ENCODE results near the gene LRRC8A. TPM values are rescaled to one million over a fixed set of nuclear protein-coding genes. Genes with fewer than 3 reads are reported as not detected.
A peak's percentile ranks its signal among the peaks of the same experiment; 100 is the strongest.

Gene LRRC8A
- polyA plus RNA-seq, 1 donor (not counting 4 experiments of a cell fraction or from before 2014, with no cell fraction given), result 88.3 TPM

DNA sequence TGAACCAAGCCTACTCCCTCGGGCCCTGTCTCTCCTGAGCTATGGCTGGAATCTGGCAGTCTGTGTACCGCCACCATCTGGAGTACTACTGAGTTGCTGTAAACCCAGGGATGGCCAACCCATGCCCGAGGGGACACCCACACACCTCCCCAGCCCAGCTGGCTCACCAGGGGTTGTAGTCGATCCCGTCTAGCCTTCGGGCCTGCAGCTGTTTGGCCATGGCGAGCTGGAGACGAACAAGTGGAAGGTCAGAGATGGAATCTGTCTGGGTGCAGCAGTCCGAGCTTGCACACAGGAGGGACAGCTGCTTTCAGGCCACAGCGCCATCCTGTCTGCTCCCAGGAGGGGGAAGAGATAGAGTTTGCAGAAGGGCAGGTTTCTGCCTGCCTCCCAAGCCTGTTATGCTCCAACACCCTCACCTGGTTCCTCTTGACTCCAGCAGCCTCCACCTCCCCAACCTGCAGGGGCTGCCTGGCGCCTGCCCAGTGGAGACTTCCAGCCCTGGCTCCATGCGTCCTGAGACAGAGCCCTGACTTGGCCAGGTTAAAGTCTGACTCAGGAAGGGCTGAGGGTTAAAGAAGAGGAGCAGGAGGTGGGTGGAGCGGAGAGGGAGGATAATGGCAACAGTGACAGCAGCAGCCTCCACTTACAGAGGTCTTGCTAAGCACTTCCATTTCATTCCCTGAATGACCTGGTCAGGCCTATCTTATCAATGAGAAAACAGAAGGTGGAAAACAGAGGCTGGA is 36.6 kb upstream of the LRRC8A start:
- Histone ChIP-seq H4K20me1 (ENCODE audit: control insufficient read depth, extremely low read depth, insufficient read depth, low read length) (peaks cover 4% of the 10 kb centered on the region), H2AFZ (ENCODE audit: control insufficient read depth, low read length) (peak overlapping the region; percentile 12), H3K9ac (ENCODE audit: control insufficient read depth, extremely low read depth, insufficient read depth, low read length) (no peak overlapping the region), H3K4me2 (ENCODE audit: control insufficient read depth, extremely low read depth, insufficient read depth, low read depth, low read length) (peak overlapping the region; percentile 65), H3K79me2 (ENCODE audit: control insufficient read depth, insufficient read depth, low read length) (no peaks in the 10 kb centered on the region), H3K36me3 (ENCODE audit: control insufficient read depth in 2 of 2, extremely low read depth in 1 of 2, insufficient read depth in 2 of 2, low read length in 2 of 2) (peaks cover 0 to 3% of the 10 kb centered on the region in 2 experiments), H3K27me3 (ENCODE audit: control insufficient read depth, extremely low read depth, insufficient read depth, low read length) (no peaks in the 10 kb centered on the region), H3K9me3 (ENCODE audit: control insufficient read depth, low read depth, low read length) (no peaks in the 10 kb centered on the region), H3K9me1 (ENCODE audit: control insufficient read depth, extremely low read depth, insufficient read depth, low read length) (peaks cover 5% of the 10 kb centered on the region), H3K27ac (ENCODE audit: control insufficient read depth, insufficient read depth, low read length) (no peak overlapping the region), H3K4me3 (ENCODE audit: control insufficient read depth in 2 of 3, extremely low read depth in 1 of 3, insufficient read depth in 2 of 3, low read depth in 1 of 3, low read length in 3 of 3) (peak overlapping the region in 1 of 3 experiments; percentile 8), H3K4me1 (ENCODE audit: control insufficient read depth, extremely low read depth, insufficient read depth, low read length) (peaks cover 18% of the 10 kb centered on the region)
- no peak for DNase-seq (ENCODE audit: low read depth, low spot score)
- FAIRE-seq, result no peak
- TF ChIP-seq, protein P1, sequence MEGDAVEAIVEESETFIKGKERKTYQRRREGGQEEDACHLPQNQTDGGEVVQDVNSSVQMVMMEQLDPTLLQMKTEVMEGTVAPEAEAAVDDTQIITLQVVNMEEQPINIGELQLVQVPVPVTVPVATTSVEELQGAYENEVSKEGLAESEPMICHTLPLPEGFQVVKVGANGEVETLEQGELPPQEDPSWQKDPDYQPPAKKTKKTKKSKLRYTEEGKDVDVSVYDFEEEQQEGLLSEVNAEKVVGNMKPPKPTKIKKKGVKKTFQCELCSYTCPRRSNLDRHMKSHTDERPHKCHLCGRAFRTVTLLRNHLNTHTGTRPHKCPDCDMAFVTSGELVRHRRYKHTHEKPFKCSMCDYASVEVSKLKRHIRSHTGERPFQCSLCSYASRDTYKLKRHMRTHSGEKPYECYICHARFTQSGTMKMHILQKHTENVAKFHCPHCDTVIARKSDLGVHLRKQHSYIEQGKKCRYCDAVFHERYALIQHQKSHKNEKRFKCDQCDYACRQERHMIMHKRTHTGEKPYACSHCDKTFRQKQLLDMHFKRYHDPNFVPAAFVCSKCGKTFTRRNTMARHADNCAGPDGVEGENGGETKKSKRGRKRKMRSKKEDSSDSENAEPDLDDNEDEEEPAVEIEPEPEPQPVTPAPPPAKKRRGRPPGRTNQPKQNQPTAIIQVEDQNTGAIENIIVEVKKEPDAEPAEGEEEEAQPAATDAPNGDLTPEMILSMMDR (optimal IDR thresholded peaks at IDR 0.05 in 1 of 3, IDR thresholded peaks at IDR 0.05 in 1 of 3, conservative IDR thresholded peaks at IDR 0.05 in 1 of 3; ENCODE audit: extremely low read depth in 1 of 3, insufficient read depth in 2 of 3, low read length in 3 of 3), result peak; percentile 70 to 82 (median 70)
- TF ChIP-seq EZH2 (IDR thresholded peaks at IDR 0.05; ENCODE audit: low read length), result no peak
- dilution Hi-C loops (cut with MboI; ENCODE audit: extremely low pct_ligation_motif_present, low sequenced_read_pairs), result no loop called here

DNA sequence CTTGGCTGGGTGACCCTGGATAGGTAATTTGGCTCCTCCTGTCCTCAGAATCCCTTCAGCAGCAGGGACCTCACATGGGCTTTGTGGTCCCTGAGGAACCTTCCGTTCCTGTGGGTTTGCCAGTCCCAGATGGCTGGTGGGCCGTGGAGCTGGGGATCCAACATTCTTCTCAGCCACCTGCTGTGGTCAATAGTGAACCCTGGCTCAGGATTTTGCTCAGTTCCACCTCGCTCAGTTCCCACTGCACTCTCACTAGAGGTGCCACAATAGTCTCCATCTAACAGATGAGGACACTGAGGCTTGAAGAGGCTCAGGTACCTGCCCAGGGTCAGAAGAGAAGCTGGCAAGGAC is 35.3 kb upstream of the LRRC8A start:
- FAIRE-seq, result no peak
- no peak overlapping the region for H3K27ac ChIP-seq (ENCODE audit: control insufficient read depth, insufficient read depth, low read length)
- dilution Hi-C loops (cut with MboI; ENCODE audit: extremely low pct_ligation_motif_present, low sequenced_read_pairs), result no loop called here

More for the DNA sequence above, 35.3 kb upstream of the LRRC8A start:
- Histone ChIP-seq H3K9me1 (ENCODE audit: control insufficient read depth, extremely low read depth, insufficient read depth, low read length) (peaks cover 5% of the 10 kb centered on the region), H3K4me3 (ENCODE audit: control insufficient read depth in 2 of 3, extremely low read depth in 1 of 3, insufficient read depth in 2 of 3, low read depth in 1 of 3, low read length in 3 of 3) (no peak overlapping the region), H3K36me3 (ENCODE audit: control insufficient read depth in 2 of 2, extremely low read depth in 1 of 2, insufficient read depth in 2 of 2, low read length in 2 of 2) (peaks cover 0 to 3% of the 10 kb centered on the region in 2 experiments), H3K4me1 (ENCODE audit: control insufficient read depth, extremely low read depth, insufficient read depth, low read length) (peaks cover 18% of the 10 kb centered on the region), H3K9ac (ENCODE audit: control insufficient read depth, extremely low read depth, insufficient read depth, low read length) (no peak overlapping the region), H3K9me3 (ENCODE audit: control insufficient read depth, low read depth, low read length) (no peaks in the 10 kb centered on the region), H4K20me1 (ENCODE audit: control insufficient read depth, extremely low read depth, insufficient read depth, low read length) (peaks cover 4% of the 10 kb centered on the region), H3K27me3 (ENCODE audit: control insufficient read depth, extremely low read depth, insufficient read depth, low read length) (no peaks in the 10 kb centered on the region), H3K4me2 (ENCODE audit: control insufficient read depth, extremely low read depth, insufficient read depth, low read depth, low read length) (no peak overlapping the region), H2AFZ (ENCODE audit: control insufficient read depth, low read length) (no peak overlapping the region), H3K79me2 (ENCODE audit: control insufficient read depth, insufficient read depth, low read length) (no peaks in the 10 kb centered on the region)
- no peak for DNase-seq (ENCODE audit: low read depth, low spot score)
- TF ChIP-seq EZH2 (IDR thresholded peaks at IDR 0.05; ENCODE audit: low read length), result no peak
- TF ChIP-seq, protein P1 (optimal IDR thresholded peaks at IDR 0.05 in 1 of 3, IDR thresholded peaks at IDR 0.05 in 1 of 3, conservative IDR thresholded peaks at IDR 0.05 in 1 of 3; ENCODE audit: extremely low read depth in 1 of 3, insufficient read depth in 2 of 3, low read length in 3 of 3), result no peak
